ENCODE measurements around the gene TTC23. TPM values are rescaled to one million over a fixed set of nuclear protein-coding genes. Genes with fewer than 3 reads are reported as not detected.
A peak's percentile ranks its signal among the peaks of the same experiment; 100 is the strongest.

Gene TTC23
- total RNA-seq, 1 donor from 2014 or later = 25.0 TPM

DNA sequence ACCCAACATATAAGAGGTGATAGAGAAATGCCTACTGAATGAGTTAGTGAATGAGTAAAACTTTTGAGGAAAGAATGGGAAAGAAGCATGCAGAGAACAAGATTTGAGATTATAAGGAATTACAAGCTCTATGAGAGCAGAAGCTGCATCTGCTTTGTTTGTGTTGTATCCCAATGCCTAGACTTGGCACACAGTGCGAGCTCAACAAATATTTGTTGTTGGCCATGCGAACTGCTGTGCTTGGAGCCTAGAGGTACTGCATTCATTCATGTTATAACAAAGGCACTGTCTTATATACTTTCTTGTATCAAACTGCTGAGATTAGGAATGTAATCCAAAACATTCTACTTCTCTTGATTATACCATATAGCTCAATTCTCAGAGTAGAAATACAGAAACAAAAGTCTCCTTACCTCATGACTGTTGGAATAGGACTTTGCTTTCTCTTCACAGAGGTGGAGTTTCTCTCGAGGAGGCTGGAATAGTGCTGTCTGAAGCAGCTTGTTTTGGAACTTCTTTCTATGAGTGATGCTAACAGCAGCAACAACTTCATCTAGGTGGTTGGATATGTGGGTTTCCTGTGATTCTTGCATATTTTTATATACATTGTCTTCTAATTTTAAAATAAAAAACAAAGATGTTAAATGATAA, 21.1 kb downstream of the TTC23 start:
- no peak for DNase-seq (ENCODE audit: low spot score)
- Mint-ChIP-seq H3K27ac (ENCODE audit: unreplicated experiment) (no peak overlapping the region), H3K4me3 (ENCODE audit: unreplicated experiment) (no peak overlapping the region), H3K27me3 (ENCODE audit: low read depth) (no peaks in the 10 kb centered on the region), H3K9me3 (ENCODE audit: low read depth) (peaks cover 5% of the 10 kb centered on the region), H3K4me1 (ENCODE audit: low read depth) (peaks cover 8% of the 10 kb centered on the region), H3K36me3 (ENCODE audit: low read depth) (peaks cover 28% of the 10 kb centered on the region)
- TF ChIP-seq, protein P1, sequence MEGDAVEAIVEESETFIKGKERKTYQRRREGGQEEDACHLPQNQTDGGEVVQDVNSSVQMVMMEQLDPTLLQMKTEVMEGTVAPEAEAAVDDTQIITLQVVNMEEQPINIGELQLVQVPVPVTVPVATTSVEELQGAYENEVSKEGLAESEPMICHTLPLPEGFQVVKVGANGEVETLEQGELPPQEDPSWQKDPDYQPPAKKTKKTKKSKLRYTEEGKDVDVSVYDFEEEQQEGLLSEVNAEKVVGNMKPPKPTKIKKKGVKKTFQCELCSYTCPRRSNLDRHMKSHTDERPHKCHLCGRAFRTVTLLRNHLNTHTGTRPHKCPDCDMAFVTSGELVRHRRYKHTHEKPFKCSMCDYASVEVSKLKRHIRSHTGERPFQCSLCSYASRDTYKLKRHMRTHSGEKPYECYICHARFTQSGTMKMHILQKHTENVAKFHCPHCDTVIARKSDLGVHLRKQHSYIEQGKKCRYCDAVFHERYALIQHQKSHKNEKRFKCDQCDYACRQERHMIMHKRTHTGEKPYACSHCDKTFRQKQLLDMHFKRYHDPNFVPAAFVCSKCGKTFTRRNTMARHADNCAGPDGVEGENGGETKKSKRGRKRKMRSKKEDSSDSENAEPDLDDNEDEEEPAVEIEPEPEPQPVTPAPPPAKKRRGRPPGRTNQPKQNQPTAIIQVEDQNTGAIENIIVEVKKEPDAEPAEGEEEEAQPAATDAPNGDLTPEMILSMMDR (IDR thresholded peaks at IDR 0.05) = no peak

DNA sequence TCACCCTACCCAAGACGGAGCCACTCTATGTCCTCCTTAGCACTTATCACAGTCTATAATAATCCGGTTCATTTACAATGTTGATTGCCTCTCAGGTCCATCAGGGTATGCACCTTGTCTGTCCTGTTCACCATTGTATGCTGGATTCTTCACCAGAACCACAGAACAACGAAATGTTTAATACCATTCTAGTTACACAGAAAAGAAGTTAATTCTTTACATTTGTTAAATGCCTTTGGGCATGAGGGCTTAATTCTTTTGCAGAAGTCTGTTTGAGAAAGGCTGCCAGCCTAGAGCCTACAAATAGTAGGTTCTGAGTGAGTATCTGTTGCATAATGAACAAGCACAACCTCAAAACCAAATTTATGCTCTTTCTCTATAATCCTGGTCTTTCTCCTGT, 22.6 kb downstream of the TTC23 start:
- no peak for DNase-seq (ENCODE audit: low spot score)
- Mint-ChIP-seq H3K4me3 (ENCODE audit: unreplicated experiment) (no peak overlapping the region), H3K27me3 (ENCODE audit: low read depth) (no peaks in the 10 kb centered on the region), H3K36me3 (ENCODE audit: low read depth) (peaks cover 29% of the 10 kb centered on the region), H3K4me1 (ENCODE audit: low read depth) (peaks cover 8% of the 10 kb centered on the region), H3K27ac (ENCODE audit: unreplicated experiment) (no peak overlapping the region), H3K9me3 (ENCODE audit: low read depth) (no peaks in the 10 kb centered on the region)
- TF ChIP-seq, protein P1 (IDR thresholded peaks at IDR 0.05) = no peak

DNA sequence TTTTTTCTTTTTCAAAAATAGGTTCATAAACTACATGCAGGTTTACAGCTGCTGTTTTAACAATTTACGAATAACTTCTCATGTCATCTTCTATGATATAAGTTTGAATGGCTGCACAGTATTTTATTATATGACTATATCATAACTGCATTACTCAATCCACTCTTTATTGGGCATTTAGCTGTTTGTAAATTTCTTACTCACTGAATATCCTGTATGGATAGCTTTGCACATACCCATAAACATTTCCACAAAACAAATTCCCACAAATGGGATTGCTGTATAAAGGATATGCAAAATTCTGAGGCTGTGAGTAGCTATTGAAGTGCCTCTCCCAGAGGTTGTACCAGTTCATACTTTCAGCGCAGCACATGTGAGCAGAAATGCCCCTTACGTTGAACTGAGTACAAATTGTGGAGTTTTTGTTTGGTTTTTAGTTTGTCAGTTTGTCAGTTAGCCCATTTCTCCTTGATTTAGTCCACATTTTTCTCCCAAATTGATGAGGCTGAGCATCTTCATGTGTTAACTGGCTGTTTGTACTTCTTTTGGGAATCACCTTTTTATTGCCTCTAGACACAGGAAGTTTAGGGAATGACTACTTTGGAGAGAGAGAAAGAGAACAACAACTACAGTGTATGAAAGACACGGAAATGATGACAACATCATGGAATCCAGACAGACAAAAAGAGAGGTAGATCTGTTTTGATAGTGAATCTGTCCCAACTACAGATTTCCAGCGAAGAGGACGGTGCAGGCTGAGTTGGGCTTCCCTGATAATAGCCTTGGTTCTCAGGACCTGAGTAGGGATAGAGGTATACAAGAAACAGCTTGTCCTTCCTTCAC, 24.8 kb downstream of the TTC23 start:
- Mint-ChIP-seq H3K27me3 (ENCODE audit: low read depth) (no peaks in the 10 kb centered on the region), H3K27ac (ENCODE audit: unreplicated experiment) (no peak overlapping the region), H3K4me1 (ENCODE audit: low read depth) (peaks cover 8% of the 10 kb centered on the region), H3K4me3 (ENCODE audit: unreplicated experiment) (no peak overlapping the region), H3K9me3 (ENCODE audit: low read depth) (no peaks in the 10 kb centered on the region), H3K36me3 (ENCODE audit: low read depth) (peaks cover 32% of the 10 kb centered on the region)
- TF ChIP-seq, protein P1 (IDR thresholded peaks at IDR 0.05) = no peak
- DNase-seq (ENCODE audit: low spot score) = no peak

DNA sequence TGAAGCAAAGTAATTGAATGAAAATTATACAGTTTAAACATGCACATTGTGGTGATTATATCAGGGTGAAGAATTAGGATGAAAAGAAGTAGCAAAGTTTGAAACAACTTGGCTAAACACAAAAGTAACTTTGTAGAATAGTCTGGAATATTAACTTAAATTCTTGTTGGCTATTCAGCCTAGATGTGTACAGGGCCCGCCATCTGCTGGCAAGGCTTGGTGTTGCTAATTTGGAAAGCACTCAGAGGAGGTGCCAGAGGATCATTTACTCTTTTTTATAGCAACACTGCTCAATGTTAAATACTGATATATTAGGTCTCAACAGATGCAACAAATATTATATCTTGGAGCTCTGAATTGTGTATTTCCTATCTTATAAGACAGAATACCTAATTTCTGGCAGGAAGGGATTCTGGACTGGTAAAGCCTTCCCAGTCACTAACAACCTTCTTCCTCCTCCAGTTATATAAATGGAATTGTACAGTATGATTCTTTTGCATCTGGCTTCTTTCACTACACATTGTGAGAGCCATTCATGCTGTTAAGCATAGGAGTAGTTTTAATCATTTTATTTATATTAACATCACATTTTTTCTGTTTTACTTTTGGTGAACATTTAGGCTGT, 36.1 kb downstream of the TTC23 start:
- no peak overlapping the region for H3K4me3 Mint-ChIP-seq (ENCODE audit: unreplicated experiment)
- peaks cover 10% of the 10 kb centered on the region for H3K36me3 Mint-ChIP-seq (ENCODE audit: low read depth)
- no peak overlapping the region for H3K27ac Mint-ChIP-seq (ENCODE audit: unreplicated experiment)
- TF ChIP-seq, protein P1 (IDR thresholded peaks at IDR 0.05) = peak; percentile 96
- H3K9me3 Mint-ChIP-seq (ENCODE audit: low read depth) = no peaks in the 10 kb centered on the region
- no peaks in the 10 kb centered on the region for H3K27me3 Mint-ChIP-seq (ENCODE audit: low read depth)
- peaks cover 14% of the 10 kb centered on the region for H3K4me1 Mint-ChIP-seq (ENCODE audit: low read depth)
- no peak for DNase-seq (ENCODE audit: low spot score)

DNA sequence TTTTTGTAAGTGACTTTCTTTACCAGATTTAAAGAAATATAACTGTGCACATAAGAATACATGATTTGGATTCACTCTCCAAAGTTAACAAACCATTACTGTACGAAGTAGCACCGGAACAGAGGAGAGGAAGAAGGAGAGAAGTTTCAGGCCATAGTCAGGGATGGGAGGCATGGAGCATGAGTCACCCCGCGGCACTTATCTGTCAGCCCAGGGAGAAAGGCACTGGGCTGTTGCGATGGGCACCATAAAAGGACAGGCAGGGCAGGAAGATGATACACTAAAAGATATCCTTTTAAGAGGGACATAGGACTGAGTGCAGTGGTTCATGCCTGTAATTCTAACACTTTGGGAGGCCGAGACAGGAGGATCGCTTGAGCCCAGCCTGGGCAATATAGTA, 37.0 kb downstream of the TTC23 start:
- DNase-seq (ENCODE audit: low spot score) = no peak
- no peak overlapping the region for H3K4me3 Mint-ChIP-seq (ENCODE audit: unreplicated experiment)
- H3K9me3 Mint-ChIP-seq (ENCODE audit: low read depth) = no peaks in the 10 kb centered on the region
- H3K27ac Mint-ChIP-seq (ENCODE audit: unreplicated experiment) = peak overlapping the region; percentile 70
- TF ChIP-seq, protein P1 (IDR thresholded peaks at IDR 0.05) = no peak
- H3K27me3 Mint-ChIP-seq (ENCODE audit: low read depth) = no peaks in the 10 kb centered on the region
- H3K36me3 Mint-ChIP-seq (ENCODE audit: low read depth) = peaks cover 3% of the 10 kb centered on the region
- peaks cover 14% of the 10 kb centered on the region for H3K4me1 Mint-ChIP-seq (ENCODE audit: low read depth)

Measured in chondrocyte (in vitro differentiated cells).